Kidney tubule cell (primary cell): ENCODE measurements around the gene DENND1A.
A peak's percentile ranks its signal among the peaks of the same experiment; 100 is the strongest.
"Not testable (repeated sequence)": the region's sequence is repeated elsewhere in the genome, so short reads cannot be mapped to it uniquely, and the experiment has no call there.

Experiments
- DNase-seq: peaks from one replicate; pipeline ENCODE4 v3.0.0-alpha.2; 2018; ENCODE audit warnings: low spot score

The DENND1A gene

DNA sequence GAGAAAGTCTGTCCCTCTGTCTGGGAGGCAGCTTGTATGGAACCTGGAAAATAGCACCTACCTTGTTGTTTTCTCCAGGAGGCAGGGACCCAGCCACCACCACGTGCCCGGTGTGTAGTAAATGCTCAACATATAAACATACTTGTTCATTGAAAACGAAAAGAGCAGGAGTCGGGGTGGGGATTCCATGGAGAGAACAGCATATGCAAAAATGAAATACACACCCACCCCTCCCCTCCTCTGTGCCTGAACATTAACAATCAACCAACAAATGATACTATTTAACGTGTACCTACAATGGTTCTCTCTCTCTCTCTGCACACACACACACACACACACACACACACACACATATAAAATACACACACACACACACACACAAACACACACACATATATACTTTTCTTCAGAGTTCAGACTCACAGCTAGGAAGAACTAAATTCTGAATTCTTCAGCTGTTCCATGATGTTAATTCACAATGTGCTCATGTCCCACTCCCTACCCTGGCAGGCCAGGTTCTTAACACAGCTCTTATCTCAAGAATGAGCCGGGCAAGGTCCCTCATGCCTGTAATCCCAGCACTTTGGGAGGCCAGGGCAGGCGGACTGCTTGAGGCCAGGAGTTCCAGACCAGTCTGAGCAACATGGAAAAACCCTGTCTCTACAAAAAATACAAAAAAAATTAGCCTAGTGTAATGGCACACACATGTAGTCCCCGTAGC is 16.3 kb upstream of the DENND1A start:
- no peak for DNase-seq

DNA sequence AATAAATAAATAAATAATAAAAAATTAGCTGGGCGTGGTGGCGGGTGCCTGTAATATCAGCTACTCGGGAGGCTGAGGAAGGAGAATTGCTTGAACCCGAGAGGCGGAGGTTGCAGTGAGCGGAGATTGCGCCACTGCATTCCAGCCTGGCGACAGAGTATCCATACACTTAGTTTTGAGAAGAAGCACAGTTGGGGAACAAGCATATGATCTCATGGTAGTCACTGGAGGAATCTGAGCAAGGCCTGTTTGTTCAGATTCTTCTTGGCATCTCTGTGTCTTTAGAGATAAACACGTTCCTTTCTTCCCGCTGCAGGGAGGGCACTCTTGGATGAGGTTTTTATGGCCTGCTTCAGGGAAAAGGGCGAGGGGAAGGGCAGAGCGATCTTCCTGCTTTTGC is 15.6 kb upstream of the DENND1A start:
- DNase-seq: no peak

DNA sequence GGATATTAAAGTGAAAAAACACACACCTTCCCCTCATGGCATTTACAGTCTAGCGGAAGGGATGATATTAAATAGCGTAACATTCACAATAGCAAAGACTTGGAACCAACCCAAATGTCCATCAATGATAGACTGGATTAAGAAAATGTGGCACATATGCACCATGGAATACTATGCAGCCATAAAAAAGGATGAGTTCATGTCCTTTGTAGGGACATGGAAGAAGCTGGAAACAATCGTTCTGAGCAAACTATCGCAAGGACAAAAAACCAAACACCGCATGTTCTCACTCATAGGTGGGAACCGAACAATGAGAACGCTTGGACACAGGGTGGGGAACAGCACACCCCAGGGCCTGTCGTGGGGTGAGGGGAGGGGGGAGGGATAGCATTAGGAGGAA is 14.5 kb upstream of the DENND1A start:
- DNase-seq: not testable (repeated sequence)

DNA sequence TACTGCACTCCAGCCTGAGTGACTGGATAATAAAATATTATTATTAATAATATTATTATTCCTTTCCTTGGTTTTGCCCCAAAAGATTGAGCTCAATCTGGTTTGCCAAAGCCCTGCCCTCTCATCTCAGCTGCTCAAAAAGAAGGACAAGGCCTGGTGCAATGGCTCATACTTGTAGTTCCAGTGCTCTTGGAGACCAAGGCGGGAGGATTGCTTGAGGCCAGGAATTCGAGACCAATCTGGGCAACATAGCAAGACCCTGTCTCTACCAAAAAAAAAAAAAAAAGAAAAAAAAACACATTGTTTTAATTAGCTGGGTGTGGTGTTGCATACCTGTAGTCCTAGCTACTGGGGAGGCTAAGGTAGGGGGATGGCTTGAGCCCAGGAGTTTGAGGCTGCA is 13.7 kb upstream of the DENND1A start:
- DNase-seq: no peak

DNA sequence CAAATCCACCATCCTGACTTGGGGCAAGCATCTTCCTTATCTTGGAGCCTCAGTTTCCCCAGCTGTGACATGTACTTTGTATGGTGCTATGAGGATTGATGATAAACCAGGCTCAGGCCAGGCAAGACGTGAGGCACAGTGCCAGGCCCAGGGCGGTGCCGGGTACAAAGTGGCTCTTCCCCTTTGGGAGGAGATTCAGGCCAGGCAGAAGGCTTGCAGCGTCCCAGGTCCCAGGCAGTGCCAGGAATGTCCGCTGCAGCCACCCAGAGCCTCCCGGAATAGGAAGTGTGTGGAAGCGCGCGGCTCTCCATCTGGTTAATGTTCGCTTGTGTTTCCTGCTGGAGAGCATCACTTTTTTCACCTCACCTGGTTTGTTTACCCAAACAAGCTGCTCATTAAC is 12.6 kb upstream of the DENND1A start:
- DNase-seq: no peak

DNA sequence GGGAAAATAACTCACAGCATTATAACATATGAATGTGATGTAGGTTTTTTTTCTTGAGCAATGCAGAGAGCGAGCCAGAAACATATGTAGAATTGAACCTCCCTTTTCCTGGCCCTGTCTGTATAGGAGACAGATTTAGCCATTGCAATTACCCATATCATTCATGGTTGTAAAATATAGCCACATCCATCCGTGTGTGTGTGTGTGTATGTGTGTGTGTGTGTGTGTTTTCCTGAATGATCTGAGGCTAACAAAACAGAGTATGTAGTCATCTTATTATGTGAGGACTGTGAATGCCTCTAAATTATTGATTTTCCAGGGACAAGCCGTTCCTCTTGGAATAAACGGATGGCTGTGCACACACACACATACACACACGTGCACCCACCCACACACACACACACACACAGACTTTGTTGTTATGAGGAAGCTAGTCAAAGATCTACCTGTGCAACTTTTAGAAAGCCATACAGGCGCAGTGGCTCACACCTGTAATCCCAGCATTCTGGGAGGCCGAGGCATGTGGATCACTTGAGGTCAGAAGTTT is 11.7 kb upstream of the DENND1A start:
- no peak for DNase-seq

DNA sequence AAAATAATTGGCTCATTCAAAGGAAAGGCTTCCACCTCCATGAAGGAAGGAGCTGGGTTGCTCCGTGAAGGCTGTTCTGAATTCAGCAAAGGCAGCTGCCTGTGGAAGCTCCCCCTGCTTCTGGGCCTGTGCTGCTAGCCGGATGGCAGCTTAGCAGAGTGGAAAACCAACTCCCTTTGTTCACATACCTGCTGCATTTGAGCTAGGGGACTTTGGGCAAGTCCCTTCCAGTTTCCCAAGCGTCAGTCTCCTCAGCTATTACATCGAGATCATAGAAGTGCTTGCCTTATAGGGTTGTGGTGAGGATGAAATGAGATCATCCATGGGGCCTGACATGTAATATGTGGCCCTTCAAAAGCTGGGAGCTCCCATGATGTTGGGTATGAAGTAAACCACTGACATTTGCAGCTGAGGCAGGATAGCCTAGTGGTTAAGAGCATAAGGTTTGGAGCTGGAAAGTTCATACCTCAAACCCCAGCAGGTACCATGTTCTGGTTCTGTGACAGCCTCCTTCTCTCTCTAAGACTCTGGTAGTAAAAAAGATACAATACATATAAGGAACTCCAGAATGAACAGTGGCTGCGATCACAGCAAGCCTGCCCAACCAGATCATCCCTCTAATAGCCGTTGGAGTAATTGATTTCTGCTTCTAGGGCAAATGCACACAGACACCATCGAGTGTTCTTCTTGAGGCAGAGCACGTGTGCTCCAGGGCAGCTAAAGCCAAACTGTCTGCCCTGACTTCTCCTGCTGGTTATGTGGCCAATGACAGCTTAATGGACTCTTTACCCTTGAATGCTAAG is 11.0 kb upstream of the DENND1A start:
- no peak for DNase-seq

DNA sequence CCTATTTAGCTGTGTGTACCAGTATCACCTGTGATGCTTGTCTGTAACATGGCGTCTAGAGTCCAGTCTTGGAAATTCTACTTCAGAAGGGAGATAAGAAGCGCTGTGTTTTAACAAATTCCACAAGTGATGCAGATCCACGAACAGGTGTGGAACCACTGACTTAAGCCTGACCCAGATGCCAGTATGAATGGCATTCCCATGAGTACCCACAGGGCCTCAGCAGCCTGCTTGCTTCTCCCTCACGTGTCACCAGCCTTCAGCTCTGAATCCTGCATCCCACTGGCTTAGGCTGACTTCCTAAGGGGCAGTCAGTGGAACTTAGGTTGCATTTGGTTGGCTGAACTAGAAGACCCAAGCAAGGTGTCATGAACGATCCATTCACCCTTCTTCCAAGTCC is 8.5 kb upstream of the DENND1A start:
- DNase-seq: no peak

DNA sequence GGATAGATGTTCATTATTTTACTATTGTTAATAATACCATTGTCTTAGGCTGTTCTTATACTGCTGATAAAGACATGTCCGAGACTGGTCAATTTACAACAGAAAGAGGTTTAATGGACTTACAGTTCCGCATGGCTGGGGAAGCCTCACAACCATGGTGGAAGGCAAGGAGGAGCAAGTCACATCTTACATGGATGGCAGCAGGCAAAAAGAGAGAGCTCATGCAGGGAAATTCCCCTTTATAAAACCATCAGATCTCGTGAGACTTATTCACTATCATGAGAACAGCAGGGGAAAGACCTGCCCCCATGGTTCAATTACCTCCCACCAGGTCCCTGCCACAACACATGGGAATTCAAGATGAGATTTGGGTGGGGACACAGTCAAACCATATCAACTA is 6.6 kb upstream of the DENND1A start:
- not testable (repeated sequence) for DNase-seq

DNA sequence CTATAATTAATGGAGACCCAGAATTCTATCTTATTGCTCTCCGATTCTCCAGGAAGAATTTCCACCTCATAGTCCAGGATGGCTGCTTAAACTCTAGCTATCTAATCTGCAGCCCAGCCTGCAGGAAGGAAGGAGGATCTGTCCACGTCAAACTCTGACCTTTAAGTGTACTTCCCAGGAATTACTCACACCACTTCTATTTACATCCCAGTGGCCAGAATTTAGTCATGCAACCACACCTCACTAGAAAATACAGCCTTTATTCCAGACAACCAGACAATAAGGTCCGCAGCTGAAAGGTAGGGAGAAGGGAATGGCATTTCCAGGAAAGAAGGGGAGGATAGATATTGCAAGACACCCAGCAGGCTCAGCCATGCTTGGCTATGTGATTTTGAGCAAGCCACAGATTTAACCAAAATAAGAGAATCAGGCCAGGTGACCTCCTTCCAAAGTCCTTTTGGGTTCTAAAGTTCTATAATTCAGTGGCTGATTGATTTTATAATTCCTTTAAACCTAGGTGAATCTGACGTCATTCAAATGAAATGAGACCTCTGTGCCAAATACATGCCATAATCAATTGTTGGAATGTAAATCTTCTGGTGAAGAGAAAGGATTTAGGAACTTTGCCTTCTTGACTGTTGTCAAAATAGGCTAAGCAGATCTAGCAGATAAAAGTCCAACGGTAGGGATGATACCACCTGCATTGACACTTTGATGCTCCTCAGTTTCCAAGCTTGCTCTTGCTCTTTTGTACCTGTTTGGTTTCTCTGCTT is 3.7 kb upstream of the DENND1A start:
- DNase-seq: peak; percentile 76

DNA sequence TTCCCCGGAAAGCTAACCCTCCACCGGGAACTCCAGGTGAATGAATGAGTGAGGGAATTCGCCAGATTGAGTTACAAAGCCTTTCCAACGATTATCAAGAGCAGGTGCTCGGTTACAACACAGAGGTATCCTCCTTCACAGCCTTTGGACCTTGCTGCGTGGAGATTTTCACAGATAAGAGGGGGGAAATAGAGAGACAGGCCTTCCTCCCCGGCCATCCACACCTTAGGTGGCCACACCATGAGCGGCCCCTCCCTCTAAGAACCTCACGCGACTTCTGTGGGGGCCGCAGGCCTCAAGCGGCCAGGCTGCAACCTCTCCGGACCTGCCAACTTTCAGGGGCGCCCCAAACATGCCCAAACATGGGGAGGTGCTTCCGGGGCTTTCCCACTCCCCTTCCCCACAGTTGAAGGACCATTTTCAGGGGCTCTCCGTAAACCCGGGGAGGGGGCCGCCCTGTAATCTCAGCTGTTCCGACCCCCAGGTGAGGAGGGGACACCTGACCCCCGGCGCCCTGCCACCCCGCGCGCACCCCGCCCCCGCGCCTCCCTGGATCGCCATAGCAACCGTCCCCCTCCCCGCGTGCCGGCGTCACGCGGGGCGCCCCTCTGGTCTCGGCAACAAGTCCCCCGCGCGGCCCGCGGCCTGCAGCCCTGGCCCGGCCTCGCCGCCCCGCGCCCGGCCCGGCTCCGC is 603 bp downstream of the DENND1A start:
- peak; percentile 19 for DNase-seq

DNA sequence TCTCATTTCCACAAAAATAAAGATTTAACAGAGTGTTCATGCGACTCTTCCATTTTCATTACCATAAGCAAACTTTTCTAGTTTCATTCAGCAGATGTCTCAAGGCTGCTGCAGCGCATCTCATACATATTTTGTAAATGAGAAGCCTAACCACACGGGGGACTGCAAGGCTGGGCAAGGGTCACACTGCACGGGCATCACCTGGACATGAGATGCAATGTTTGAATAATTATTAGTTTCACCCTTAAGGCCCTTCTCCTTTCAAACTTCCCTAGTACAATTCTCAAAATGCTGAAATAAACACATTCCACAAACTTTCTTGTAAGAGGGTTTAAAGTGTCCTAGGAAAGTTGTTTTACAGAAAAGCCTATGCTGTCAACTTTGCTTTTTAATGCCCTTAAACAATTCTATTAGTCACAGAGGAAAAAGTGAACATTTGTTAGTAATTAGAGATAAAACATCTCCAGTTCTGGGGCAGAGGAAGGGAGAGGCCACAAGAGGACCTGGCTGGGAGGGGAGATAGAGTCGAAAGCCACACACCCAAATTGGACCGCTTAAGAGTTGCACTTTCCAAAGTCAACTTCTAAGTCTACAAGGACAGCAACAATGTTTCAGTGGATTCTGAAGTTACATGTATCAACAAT is 1.3 kb downstream of the DENND1A start:
- peak; percentile 43 for DNase-seq

DNA sequence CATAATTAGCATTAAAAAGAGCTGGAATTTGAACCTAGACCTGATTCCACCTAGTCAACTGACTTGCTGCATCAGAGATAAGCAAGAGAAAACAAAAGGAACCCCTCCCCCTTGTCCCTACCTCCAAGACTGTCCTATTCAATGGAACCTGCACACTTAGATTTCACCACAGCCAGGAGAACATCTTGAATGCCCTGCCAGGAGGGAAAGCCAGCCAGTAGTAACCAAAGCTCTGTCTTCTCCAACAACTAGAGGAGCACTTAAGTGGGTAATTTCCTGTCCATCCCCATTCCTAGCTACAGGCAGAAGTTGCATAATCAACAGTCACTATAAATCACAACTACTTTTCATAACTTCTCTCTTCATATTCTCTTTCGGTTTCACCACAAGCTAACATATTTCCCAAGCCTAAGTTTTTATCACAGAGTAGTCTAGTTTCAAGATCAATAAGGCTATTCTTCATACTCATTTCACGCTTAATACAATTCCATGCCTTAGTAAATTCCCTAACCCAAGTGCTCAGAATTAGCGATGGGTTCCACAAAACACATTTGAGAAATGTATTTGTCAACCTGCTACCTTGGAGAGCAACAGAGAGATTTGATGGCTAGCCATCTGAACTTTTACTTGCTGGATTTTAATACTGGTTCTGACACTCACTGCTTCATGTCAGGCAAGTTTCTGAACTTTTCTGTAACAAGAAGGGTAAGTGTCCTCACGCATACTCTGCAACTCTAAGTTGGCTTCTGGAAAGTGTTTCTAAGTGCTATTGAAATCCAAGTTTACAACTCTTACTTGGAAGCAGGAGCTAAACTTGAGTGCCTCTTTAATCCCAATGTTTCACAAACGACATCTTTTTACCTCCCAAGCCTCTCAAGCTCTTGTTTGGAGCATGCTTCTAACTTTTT is 2.0 kb downstream of the DENND1A start:
- peak; percentile 21 for DNase-seq

DNA sequence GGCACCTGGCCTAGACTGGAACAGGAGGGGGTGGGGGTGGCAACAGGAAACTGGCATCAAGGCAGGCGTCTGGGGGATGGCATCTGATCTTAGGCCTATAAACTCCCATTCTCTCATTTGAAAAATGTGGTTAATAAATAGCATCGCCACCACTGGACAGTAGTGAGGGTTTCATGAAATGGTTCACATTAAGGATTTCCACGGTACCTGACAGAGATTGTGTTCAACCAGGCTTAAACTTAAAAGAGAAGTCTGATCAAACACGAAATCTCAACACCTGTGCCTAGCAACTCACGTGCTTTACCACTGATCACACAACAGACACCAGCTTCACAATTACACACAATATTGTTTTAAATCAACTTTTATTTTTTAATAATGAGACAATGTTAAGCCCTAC is 3.0 kb downstream of the DENND1A start:
- no peak for DNase-seq

DNA sequence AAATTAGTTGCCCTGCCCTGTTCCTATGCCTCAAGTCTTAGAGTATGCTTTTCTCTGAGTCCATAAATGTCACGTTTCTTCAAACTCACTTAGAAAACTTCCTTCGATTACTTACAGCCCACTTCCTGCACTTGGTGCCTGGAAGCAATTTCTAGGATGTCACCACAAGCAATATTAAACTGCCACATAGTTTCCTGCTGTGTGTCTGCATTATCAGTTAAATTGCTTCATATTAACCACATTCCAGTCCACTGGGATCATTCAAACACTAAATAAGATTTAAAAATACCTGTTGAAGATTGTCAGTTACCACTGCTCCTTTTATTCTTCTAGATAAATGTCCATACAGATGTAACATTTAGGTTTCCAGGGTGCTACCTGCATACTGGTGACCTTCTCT is 4.1 kb downstream of the DENND1A start:
- DNase-seq: peak; percentile 78

DNA sequence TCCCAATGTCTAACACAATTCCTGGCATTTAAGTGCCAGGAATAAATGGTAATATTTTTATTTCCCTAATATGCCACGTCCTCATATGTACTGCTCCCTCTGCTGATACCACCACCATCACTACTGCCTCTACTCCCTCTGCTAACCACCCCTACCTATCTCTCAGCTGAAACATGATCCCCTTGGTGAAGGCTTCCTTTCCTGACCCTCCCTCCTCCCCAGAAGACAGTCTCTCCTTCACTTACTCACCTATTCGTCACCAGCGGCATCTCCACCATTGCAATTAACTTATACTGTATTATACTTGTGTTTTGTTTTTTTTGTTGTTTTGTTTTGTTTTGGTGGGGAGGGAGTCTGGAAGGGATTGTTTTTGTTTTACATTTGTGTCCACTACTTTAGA is 4.8 kb downstream of the DENND1A start:
- no peak for DNase-seq

DNA sequence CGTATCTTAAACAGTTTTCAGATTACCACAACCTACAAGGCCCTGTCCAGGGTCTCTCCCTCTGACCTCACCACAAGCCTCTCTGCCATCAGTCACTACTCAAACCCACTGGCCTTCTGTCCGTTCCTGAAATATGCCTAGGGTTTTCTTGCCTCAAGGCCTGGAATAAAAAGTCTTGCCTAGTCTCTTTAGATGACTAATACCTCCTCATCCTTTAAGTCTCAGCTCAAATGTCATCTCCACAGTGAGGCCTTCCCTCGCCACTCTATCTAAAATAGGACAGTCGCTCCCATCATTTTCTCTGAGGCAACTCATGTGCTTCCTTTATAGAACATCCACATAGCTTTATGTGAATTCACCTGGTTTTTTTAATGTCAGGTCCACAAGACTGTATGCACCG is 5.2 kb downstream of the DENND1A start:
- no peak for DNase-seq

DNA sequence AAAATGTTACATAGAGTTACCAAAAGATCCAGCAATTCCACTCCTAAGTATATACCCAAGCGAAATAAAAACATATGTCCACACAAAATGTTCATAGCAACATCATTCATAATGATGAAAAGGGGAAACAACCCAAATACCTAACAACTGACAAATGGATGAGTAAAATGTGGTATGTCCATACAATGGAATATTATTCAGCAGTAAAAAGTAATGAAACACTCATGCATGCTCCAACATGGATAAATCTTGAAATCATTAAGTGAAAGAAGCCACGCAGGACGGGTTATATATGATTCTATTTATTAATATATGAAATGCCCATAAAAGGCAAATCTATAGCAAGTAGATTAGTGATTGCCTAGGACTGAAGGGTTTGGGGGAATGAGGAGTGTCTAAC is 6.0 kb downstream of the DENND1A start:
- no peak for DNase-seq

DNA sequence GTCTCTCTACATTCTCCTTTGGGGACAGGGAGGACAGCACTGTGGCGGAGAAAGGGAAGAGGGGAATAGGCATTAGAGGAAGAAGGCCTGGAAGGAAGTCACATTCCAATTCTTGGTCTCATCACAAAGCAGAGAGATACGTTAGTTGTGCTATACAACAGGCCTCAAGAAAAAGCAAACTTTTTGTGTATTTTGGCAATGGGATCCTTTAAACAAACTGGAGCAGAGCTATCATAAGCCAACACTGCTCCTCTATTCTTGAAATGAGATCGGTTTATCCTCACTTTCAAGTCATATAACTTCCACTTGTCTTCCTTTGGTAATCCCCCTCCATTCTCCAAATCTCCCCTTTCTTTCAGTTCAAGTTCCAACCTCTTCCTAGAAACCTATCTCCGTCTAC is 6.5 kb downstream of the DENND1A start:
- DNase-seq: no peak

DNA sequence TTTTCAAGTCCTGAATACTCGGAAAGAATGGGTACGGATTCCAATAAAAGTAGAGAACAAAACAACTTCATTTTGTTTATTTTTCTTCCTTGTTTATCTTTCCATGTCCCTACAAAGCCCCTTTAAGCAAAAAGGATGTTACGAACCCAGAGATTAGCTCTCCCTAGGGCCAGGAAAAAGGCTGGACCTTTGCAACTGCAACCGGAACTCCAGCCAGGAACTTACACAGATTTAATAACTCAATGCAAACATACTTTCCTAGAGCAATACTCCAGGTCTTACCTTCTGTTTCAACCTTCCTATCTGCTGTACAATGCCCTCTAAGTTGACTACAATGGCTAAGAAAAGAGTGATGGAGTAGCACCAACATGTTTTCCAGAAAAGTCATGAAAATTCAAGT is 7.0 kb downstream of the DENND1A start:
- DNase-seq: no peak
